ENCODE results near the gene LRIG3.

DNA sequence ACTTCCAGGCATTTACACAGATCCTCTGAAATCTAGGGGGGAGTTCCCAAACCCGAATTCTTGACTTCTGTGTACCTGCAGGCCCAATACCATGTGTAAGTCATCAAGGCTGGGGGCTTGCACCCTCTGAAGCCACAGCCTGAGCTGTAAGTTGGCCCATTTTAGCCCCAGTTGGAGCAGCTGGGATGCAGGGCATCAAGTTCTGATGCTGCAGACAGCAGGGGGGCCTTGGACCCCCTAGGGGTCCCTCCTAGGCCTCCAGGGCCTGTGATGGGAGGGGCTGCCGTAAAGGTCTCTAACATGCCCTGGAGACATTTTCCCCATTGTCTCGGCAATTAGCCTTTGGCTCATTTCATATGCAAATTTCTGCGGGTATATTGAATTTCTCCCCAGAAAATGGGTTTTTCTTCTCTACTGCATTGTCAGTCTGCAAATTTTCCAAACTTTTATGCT is 59.5 kb downstream of the LRIG3 start:
- no peak for TF ChIP-seq POLR2A (IDR thresholded peaks at IDR 0.05)
- TF ChIP-seq, protein P1, sequence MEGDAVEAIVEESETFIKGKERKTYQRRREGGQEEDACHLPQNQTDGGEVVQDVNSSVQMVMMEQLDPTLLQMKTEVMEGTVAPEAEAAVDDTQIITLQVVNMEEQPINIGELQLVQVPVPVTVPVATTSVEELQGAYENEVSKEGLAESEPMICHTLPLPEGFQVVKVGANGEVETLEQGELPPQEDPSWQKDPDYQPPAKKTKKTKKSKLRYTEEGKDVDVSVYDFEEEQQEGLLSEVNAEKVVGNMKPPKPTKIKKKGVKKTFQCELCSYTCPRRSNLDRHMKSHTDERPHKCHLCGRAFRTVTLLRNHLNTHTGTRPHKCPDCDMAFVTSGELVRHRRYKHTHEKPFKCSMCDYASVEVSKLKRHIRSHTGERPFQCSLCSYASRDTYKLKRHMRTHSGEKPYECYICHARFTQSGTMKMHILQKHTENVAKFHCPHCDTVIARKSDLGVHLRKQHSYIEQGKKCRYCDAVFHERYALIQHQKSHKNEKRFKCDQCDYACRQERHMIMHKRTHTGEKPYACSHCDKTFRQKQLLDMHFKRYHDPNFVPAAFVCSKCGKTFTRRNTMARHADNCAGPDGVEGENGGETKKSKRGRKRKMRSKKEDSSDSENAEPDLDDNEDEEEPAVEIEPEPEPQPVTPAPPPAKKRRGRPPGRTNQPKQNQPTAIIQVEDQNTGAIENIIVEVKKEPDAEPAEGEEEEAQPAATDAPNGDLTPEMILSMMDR (IDR thresholded peaks at IDR 0.05): no peak
